ENCODE data around the gene GCNT4.

GCNT4 gene

GRCh38 chr5:75020016-75020656, 32.2 kb downstream of the GCNT4 start:
- in situ Hi-C loops (cut with HindIII; ENCODE audit: low sequenced_read_pairs), result no loop called here
- H3K4me3 ChIP-seq (ENCODE audit: low read depth, low read length), result no peak overlapping the region
- DNase-seq (ENCODE audit: low read depth, low spot score), result no peak
- TF ChIP-seq, protein P1, sequence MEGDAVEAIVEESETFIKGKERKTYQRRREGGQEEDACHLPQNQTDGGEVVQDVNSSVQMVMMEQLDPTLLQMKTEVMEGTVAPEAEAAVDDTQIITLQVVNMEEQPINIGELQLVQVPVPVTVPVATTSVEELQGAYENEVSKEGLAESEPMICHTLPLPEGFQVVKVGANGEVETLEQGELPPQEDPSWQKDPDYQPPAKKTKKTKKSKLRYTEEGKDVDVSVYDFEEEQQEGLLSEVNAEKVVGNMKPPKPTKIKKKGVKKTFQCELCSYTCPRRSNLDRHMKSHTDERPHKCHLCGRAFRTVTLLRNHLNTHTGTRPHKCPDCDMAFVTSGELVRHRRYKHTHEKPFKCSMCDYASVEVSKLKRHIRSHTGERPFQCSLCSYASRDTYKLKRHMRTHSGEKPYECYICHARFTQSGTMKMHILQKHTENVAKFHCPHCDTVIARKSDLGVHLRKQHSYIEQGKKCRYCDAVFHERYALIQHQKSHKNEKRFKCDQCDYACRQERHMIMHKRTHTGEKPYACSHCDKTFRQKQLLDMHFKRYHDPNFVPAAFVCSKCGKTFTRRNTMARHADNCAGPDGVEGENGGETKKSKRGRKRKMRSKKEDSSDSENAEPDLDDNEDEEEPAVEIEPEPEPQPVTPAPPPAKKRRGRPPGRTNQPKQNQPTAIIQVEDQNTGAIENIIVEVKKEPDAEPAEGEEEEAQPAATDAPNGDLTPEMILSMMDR (IDR thresholded peaks at IDR 0.05; ENCODE audit: low read depth, low read length), result no peak

DNA sequence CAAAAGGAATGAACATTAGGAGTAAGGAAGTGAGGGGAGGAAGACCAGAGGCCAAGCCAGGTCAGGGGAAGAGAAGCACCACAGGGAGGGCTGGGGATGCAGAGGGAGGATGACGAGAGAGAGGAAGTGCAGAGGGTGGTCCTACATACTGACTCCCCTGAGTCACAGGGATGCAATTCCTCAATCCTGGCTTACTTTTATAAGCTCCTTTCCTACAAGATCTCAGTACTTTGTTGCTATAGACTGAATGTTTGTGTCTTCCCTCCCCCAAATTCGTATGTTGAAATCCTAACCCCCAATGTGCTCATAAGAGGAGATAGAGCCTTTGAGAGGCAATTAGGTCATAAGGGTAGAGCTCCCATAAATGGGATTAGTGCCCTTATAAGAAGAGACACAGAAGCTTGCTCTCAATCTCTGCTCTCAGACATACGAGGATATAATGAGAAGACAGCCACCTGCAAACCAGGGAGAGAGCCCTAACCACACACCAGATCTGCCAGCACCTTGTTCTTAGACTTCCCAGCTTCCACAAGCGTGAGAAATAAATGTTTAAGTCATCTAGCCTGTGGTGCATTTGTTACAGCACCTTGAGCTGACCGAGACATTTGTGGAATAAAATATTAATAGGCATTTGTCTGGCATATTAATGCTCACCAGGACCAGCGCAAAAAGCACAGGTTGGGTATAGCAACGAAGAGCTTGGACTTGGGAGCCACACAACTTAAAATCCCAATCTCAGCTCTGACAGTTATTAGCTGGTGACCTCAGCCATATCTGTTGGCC, 33.4 kb downstream of the GCNT4 start:
- in situ Hi-C loops (cut with HindIII; ENCODE audit: low sequenced_read_pairs), result no loop called here
- TF ChIP-seq, protein P1 (IDR thresholded peaks at IDR 0.05; ENCODE audit: low read depth, low read length), result no peak
- H3K4me3 ChIP-seq (ENCODE audit: low read depth, low read length), result no peak overlapping the region
- DNase-seq (ENCODE audit: low read depth, low spot score), result no peak

- TF ChIP-seq, protein P1 (IDR thresholded peaks at IDR 0.05; ENCODE audit: low read depth, low read length), result no peak
- in situ Hi-C loops (cut with HindIII; ENCODE audit: low sequenced_read_pairs), result no loop called here
- DNase-seq (ENCODE audit: low read depth, low spot score), result no peak
- no peak overlapping the region for H3K4me3 ChIP-seq (ENCODE audit: low read depth, low read length)
Observed at GRCh38 chr5:75017971-75018370, 34.4 kb downstream of the GCNT4 start.

GRCh38 chr5:75016896-75017295, 35.5 kb downstream of the GCNT4 start:
- DNase-seq (ENCODE audit: low read depth, low spot score), result no peak
- in situ Hi-C loops (cut with HindIII; ENCODE audit: low sequenced_read_pairs), result no loop called here
- TF ChIP-seq, protein P1 (IDR thresholded peaks at IDR 0.05; ENCODE audit: low read depth, low read length), result no peak
- no peak overlapping the region for H3K4me3 ChIP-seq (ENCODE audit: low read depth, low read length)

DNA sequence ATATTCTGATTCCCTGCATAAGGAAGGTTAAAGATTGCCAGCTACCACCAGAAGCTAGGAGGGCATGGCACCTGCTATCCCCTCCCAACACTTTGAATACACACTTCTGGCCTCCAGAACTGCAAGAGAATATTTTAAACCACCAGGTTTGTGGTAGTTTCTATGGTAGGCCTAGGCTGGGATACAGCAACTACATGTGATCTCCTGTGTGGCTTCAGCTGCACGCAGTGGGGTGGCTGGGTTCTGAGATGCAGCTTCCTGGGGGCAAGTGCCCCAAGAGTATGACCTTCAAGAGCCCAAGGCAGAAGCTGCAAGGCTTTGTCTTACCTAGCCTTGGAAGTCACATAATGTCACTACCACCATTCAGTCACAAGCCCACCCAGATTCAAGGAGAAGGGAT, 39.6 kb downstream of the GCNT4 start:
- in situ Hi-C loops (cut with HindIII; ENCODE audit: low sequenced_read_pairs), result no loop called here
- no peak for DNase-seq (ENCODE audit: low read depth, low spot score)
- no peak overlapping the region for H3K4me3 ChIP-seq (ENCODE audit: low read depth, low read length)
- TF ChIP-seq, protein P1 (IDR thresholded peaks at IDR 0.05; ENCODE audit: low read depth, low read length), result no peak

DNA sequence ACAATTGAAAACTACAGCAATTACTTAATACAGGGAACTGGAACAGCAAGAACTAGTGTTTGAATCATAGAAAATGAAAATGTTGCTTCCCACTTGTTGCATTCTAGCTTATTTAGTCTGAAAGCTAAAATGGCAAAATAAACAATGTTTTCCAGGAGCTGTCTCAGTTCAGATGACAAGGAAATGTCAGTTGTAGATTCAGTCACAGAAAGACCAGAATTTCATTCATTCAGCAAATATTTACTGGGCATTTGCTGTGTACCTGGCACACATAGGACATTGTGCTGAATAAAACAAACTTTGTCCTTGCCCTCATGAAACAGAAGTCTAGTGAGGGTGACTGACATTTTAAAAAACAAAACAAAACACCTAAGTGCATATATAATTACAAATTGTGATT, 41.5 kb downstream of the GCNT4 start:
- TF ChIP-seq, protein P1 (IDR thresholded peaks at IDR 0.05; ENCODE audit: low read depth, low read length), result no peak

More for the DNA sequence above, 41.5 kb downstream of the GCNT4 start:
- no peak for DNase-seq (ENCODE audit: low read depth, low spot score)
- in situ Hi-C loops (cut with HindIII; ENCODE audit: low sequenced_read_pairs), result no loop called here
- no peak overlapping the region for H3K4me3 ChIP-seq (ENCODE audit: low read depth, low read length)

Measured in astrocyte of the spinal cord (primary cell).